Neural progenitor cell (in vitro differentiated cells): ENCODE results near the gene ASB10. TPM values are rescaled to one million over a fixed set of nuclear protein-coding genes. Genes with fewer than 3 reads are reported as not detected.

ENCODE experiments used
- DNase-seq: peaks from one replicate; pipeline ENCODE4 v3.0.0-alpha.2; 2016; ENCODE audit warnings: low spot score
- H2AFZ ChIP-seq: fragments of 200-600 bp; sonication (generic); replicated peaks from 2 replicates; pipeline ENCODE4 v1.6.1; 2016; ENCODE audit warnings: antibody characterized with exemption
- H3F3A ChIP-seq: fragments of 200-600 bp; sonication (generic); 2 replicates; pipeline ENCODE4 v1.6.1; 2016; ENCODE audit warnings: antibody characterized with exemption, low read depth
- H3K27ac ChIP-seq: fragments of 200-600 bp; sonication (generic); 2 replicates; pipeline ENCODE4 v1.5.1; 2016; ENCODE audit warnings: mild to moderate bottlenecking
- H3K27me3 ChIP-seq: fragments of 200-600 bp; sonication (generic); 2 replicates; pipeline ENCODE4 v1.6.1; 2016; ENCODE audit warnings: mild to moderate bottlenecking, moderate library complexity
- H3K36me3 ChIP-seq: fragments of 200-600 bp; sonication (generic); 2 replicates; pipeline ENCODE4 v1.5.1; 2016
- H3K4me1 ChIP-seq: fragments of 200-600 bp; sonication (generic); 2 replicates; pipeline ENCODE4 v1.6.1; 2016; ENCODE audit warnings: mixed run types
- H3K4me2 ChIP-seq: fragments of 200-600 bp; sonication (generic); 2 replicates; pipeline ENCODE4 v1.6.1; 2016
- H3K4me3 ChIP-seq: fragments of 200-600 bp; sonication (generic); 2 replicates; pipeline ENCODE4 v1.5.1; 2016
- H3K79me2 ChIP-seq: fragments of 200-600 bp; sonication (generic); 2 replicates; pipeline ENCODE4 v1.6.1; 2016; ENCODE audit warnings: low read depth
- H3K9ac ChIP-seq: fragments of 200-600 bp; sonication (generic); 2 replicates; pipeline ENCODE4 v1.6.1; 2016
- H3K9me3 ChIP-seq: fragments of 200-600 bp; sonication (generic); 2 replicates; pipeline ENCODE4 v1.5.1; 2016; ENCODE audit warnings: low read depth
- H4K20me1 ChIP-seq: fragments of 200-600 bp; sonication (generic); 2 replicates; pipeline ENCODE4 v1.6.1; 2016; ENCODE audit warnings: low read depth
- H3K27ac Mint-ChIP-seq: 3 replicates; pipeline ENCODE4 v1.8.0; 2021; ENCODE audit warnings: mixed read lengths
- H3K27me3 Mint-ChIP-seq: 2 replicates; pipeline ENCODE4 v1.8.0; 2022; ENCODE audit warnings: low read depth, mild to moderate bottlenecking, inconsistent platforms, moderate library complexity, mixed read lengths; ENCODE audit not compliant: insufficient read depth
- H3K36me3 Mint-ChIP-seq: 3 replicates; pipeline ENCODE4 v1.8.0; 2021; ENCODE audit warnings: mixed read lengths
- H3K4me1 Mint-ChIP-seq: 3 replicates; pipeline ENCODE4 v1.8.0; 2021; ENCODE audit warnings: mixed read lengths
- H3K4me3 Mint-ChIP-seq: 3 replicates; pipeline ENCODE4 v1.8.0; 2021; ENCODE audit warnings: mild to moderate bottlenecking, moderate library complexity, mixed read lengths
- H3K9me3 Mint-ChIP-seq: 3 replicates; pipeline ENCODE4 v1.8.0; 2020; ENCODE audit warnings: mixed read lengths
- CTCF ChIP-seq: fragments of 200-600 bp; sonication (generic); IDR thresholded peaks from 2 replicates; pipeline ENCODE4 v1.5.1; 2017; ENCODE audit warnings: antibody characterized with exemption, mild to moderate bottlenecking
- EZH2 ChIP-seq: fragments of 200-600 bp; sonication (generic); IDR thresholded peaks from 2 replicates; pipeline ENCODE4 v1.6.1; 2017; ENCODE audit warnings: antibody characterized with exemption, mild to moderate bottlenecking, moderate library complexity
- EZH2phosphoT487 ChIP-seq: fragments of 200-600 bp; sonication (generic); IDR thresholded peaks from 2 replicates; pipeline ENCODE4 v1.6.1; 2017; ENCODE audit warnings: antibody characterized with exemption
- total RNA-seq: library from RNA; depleted of rRNA; stranded (reverse); fragments of >200 nt; gene quantifications from 2 replicates; pipeline ENCODE4 v1.2.3, GENCODE V29; 2015; ENCODE audit warnings: low replicate concordance

ASB10 gene
- total RNA-seq, 1 donor from 2014 or later, result not detected

GRCh38 chr7:151201751-151202150 is 14.7 kb upstream of the ASB10 start:
- Histone ChIP-seq H3K9me3 (no peaks in the 10 kb centered on the region), H3K4me3 (no peak overlapping the region), H3K27ac (no peak overlapping the region), H3K4me1 (peaks cover 11% of the 10 kb centered on the region), H3K4me2 (no peak overlapping the region), H3K36me3 (no peaks in the 10 kb centered on the region), H3F3A (no peaks in the 10 kb centered on the region), H4K20me1 (no peaks in the 10 kb centered on the region), H3K79me2 (no peaks in the 10 kb centered on the region), H3K27me3 (peaks cover 18% of the 10 kb centered on the region), H2AFZ (no peak overlapping the region), H3K9ac (no peak overlapping the region)
- Mint-ChIP-seq H3K4me3 (no peak overlapping the region), H3K36me3 (no peaks in the 10 kb centered on the region), H3K4me1 (no peaks in the 10 kb centered on the region), H3K27ac (no peak overlapping the region), H3K9me3 (peaks cover 2% of the 10 kb centered on the region), H3K27me3 (peaks cover 2% of the 10 kb centered on the region)
- no peak for DNase-seq
- TF ChIP-seq EZH2 (no peak), CTCF (no peak), EZH2phosphoT487 (no peak)

- Mint-ChIP-seq H3K4me3 (no peak overlapping the region), H3K4me1 (no peaks in the 10 kb centered on the region), H3K36me3 (no peaks in the 10 kb centered on the region), H3K27ac (no peak overlapping the region), H3K9me3 (peaks cover 2% of the 10 kb centered on the region), H3K27me3 (peaks cover 2% of the 10 kb centered on the region)
- Histone ChIP-seq H3K79me2 (no peaks in the 10 kb centered on the region), H4K20me1 (no peaks in the 10 kb centered on the region), H2AFZ (no peak overlapping the region), H3K27me3 (peaks cover 18% of the 10 kb centered on the region), H3K9ac (no peak overlapping the region), H3K27ac (no peak overlapping the region), H3K4me1 (peaks cover 11% of the 10 kb centered on the region), H3F3A (no peaks in the 10 kb centered on the region), H3K36me3 (no peaks in the 10 kb centered on the region), H3K9me3 (no peaks in the 10 kb centered on the region), H3K4me3 (no peak overlapping the region), H3K4me2 (no peak overlapping the region)
- no peak for DNase-seq
- TF ChIP-seq EZH2phosphoT487, result no peak
- TF ChIP-seq EZH2, result no peak
- no peak for TF ChIP-seq CTCF
Observed at GRCh38 chr7:151201344-151201743, 14.3 kb upstream of the ASB10 start.

- H3K27ac ChIP-seq, result no peak overlapping the region
- no peaks in the 10 kb centered on the region for H3K9me3 ChIP-seq
- no peaks in the 10 kb centered on the region for H3F3A ChIP-seq
- H3K36me3 Mint-ChIP-seq, result no peaks in the 10 kb centered on the region
- peaks cover 2% of the 10 kb centered on the region for H3K27me3 Mint-ChIP-seq
- no peaks in the 10 kb centered on the region for H4K20me1 ChIP-seq
- peak; percentile 52 for DNase-seq
- H3K36me3 ChIP-seq, result no peaks in the 10 kb centered on the region
- no peaks in the 10 kb centered on the region for H3K4me1 Mint-ChIP-seq
- no peak overlapping the region for H3K4me3 Mint-ChIP-seq
- no peak overlapping the region for H3K4me3 ChIP-seq
- TF ChIP-seq EZH2phosphoT487, result no peak
- TF ChIP-seq EZH2, result no peak
- no peak for TF ChIP-seq CTCF
- H3K4me1 ChIP-seq, result peaks cover 11% of the 10 kb centered on the region
- peak overlapping the region; percentile 49 for H3K4me2 ChIP-seq
- no peaks in the 10 kb centered on the region for H3K79me2 ChIP-seq
- H3K9ac ChIP-seq, result no peak overlapping the region
- peaks cover 2% of the 10 kb centered on the region for H3K9me3 Mint-ChIP-seq
- H2AFZ ChIP-seq, result peak overlapping the region; percentile 93
- peak overlapping the region; percentile 55 for H3K27ac Mint-ChIP-seq
- peaks cover 16% of the 10 kb centered on the region for H3K27me3 ChIP-seq
Observed at GRCh38 chr7:151198945-151199848, 12.1 kb upstream of the ASB10 start.
